ENCODE data around the gene C1QTNF12.
"Not testable (repeated sequence)": the region's sequence is repeated elsewhere in the genome, so short reads cannot be mapped to it uniquely, and the experiment has no call there.

C1QTNF12 gene

GRCh38 chr1:1253972-1254666 lies 7.6 kb upstream of the C1QTNF12 start:
- TF ChIP-seq, protein P1, sequence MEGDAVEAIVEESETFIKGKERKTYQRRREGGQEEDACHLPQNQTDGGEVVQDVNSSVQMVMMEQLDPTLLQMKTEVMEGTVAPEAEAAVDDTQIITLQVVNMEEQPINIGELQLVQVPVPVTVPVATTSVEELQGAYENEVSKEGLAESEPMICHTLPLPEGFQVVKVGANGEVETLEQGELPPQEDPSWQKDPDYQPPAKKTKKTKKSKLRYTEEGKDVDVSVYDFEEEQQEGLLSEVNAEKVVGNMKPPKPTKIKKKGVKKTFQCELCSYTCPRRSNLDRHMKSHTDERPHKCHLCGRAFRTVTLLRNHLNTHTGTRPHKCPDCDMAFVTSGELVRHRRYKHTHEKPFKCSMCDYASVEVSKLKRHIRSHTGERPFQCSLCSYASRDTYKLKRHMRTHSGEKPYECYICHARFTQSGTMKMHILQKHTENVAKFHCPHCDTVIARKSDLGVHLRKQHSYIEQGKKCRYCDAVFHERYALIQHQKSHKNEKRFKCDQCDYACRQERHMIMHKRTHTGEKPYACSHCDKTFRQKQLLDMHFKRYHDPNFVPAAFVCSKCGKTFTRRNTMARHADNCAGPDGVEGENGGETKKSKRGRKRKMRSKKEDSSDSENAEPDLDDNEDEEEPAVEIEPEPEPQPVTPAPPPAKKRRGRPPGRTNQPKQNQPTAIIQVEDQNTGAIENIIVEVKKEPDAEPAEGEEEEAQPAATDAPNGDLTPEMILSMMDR (IDR thresholded peaks at IDR 0.05; ENCODE audit: control insufficient read depth, insufficient read depth, low read depth, low read length, missing control alignments) = no peak
- DNase-seq (ENCODE audit: low read depth) = no peak
- H3K4me3 ChIP-seq (ENCODE audit: control insufficient read depth, low read depth, low read length) = no peak overlapping the region

GRCh38 chr1:1253314-1253713 lies 6.8 kb upstream of the C1QTNF12 start:
- TF ChIP-seq, protein P1 (IDR thresholded peaks at IDR 0.05; ENCODE audit: control insufficient read depth, insufficient read depth, low read depth, low read length, missing control alignments) = no peak
- no peak for DNase-seq (ENCODE audit: low read depth)
- no peak overlapping the region for H3K4me3 ChIP-seq (ENCODE audit: control insufficient read depth, low read depth, low read length)

- H3K4me3 ChIP-seq (ENCODE audit: control insufficient read depth, low read depth, low read length) = no peak overlapping the region
- TF ChIP-seq, protein P1 (IDR thresholded peaks at IDR 0.05; ENCODE audit: control insufficient read depth, insufficient read depth, low read depth, low read length, missing control alignments) = no peak
- DNase-seq (ENCODE audit: low read depth) = no peak
These were observed 4.3 kb upstream of the C1QTNF12 start for GRCh38 chr1:1250786-1251284.

- H3K4me3 ChIP-seq (ENCODE audit: control insufficient read depth, low read depth, low read length); DNase-seq (ENCODE audit: low read depth): not testable (repeated sequence)
These were observed 1.7 kb upstream of the C1QTNF12 start for GRCh38 chr1:1248009-1248913.

- DNase-seq (ENCODE audit: low read depth) = no peak
- TF ChIP-seq, protein P1 (IDR thresholded peaks at IDR 0.05; ENCODE audit: control insufficient read depth, insufficient read depth, low read depth, low read length, missing control alignments) = no peak
- no peak overlapping the region for H3K4me3 ChIP-seq (ENCODE audit: control insufficient read depth, low read depth, low read length)
These were observed 905 bp upstream of the C1QTNF12 start for GRCh38 chr1:1247341-1247913.

GRCh38 chr1:1245817-1246576 lies 525 bp downstream of the C1QTNF12 start:
- TF ChIP-seq, protein P1 (IDR thresholded peaks at IDR 0.05; ENCODE audit: control insufficient read depth, insufficient read depth, low read depth, low read length, missing control alignments) = no peak
- H3K4me3 ChIP-seq (ENCODE audit: control insufficient read depth, low read depth, low read length) = no peak overlapping the region
- no peak for DNase-seq (ENCODE audit: low read depth)

All from AG09309 (cell line).